IMR-90 (cell line): Measurements from ENCODE around the gene ZNF236. TPM values are rescaled to one million over a fixed set of nuclear protein-coding genes. Genes with fewer than 3 reads are reported as not detected.

Experiments
- ATAC-seq: fragments of 200-7000 bp; cut with Tn5 transposase; 2 replicates; pipeline ENCODE4 v1.9.1; 2020; ENCODE audit warnings: low read depth, mild to moderate bottlenecking, moderate library complexity
- BruUV-seq: library from RNA; stranded (reverse); fragments of 400-500 nt; replicated peaks from 2 replicates; lab custom pipeline; 2021; lab: Mats Ljungman, UMichigan
- CTCF ChIA-PET: fragments of 300-600 bp; formaldehyde crosslinking; extraction: SDS; loops from one replicate; lab custom pipeline; 2021; ENCODE audit warnings: antibody characterized with exemption; lab: Yijun Ruan, JAX
- POLR2A ChIA-PET: fragments of 300-600 bp; sonication (Branson Sonifier 250); formaldehyde crosslinking; loops from one replicate; lab custom pipeline; 2022; ENCODE audit warnings: antibody characterized with exemption; ENCODE audit not compliant: unreplicated experiment; lab: Charles Lee
- DNase-seq: peaks from one replicate; pipeline ENCODE4 v3.0.0; 2013
- H2AFZ ChIP-seq: replicated peaks from 2 replicates; pipeline ENCODE3; 2013; ENCODE audit warnings: low read length, mild to moderate bottlenecking; ENCODE audit not compliant: poor library complexity
- H2AK5ac ChIP-seq: 2 replicates; pipeline ENCODE4 v1.6.1; 2013; ENCODE audit warnings: low read depth, low read length, inconsistent platforms
- H2AK9ac ChIP-seq: replicated peaks from 2 replicates; pipeline ENCODE3; 2013; ENCODE audit warnings: mild to moderate bottlenecking, low read depth, low read length, moderate library complexity; ENCODE audit not compliant: poor library complexity
- H2BK120ac ChIP-seq: 2 replicates; pipeline ENCODE4 v1.6.1; 2013; ENCODE audit warnings: low read depth, low read length, inconsistent platforms
- H2BK15ac ChIP-seq: 3 replicates; pipeline ENCODE4 v1.6.1; 2013; ENCODE audit warnings: low read depth, low read length, inconsistent platforms
- H2BK20ac ChIP-seq: 2 replicates; pipeline ENCODE4 v1.6.1; 2013; ENCODE audit warnings: low read depth, mild to moderate bottlenecking, inconsistent platforms, low read length, moderate library complexity
- H2BK5ac ChIP-seq: 2 replicates; pipeline ENCODE4 v1.6.1; 2013; ENCODE audit warnings: mild to moderate bottlenecking, low read depth, low read length, inconsistent platforms; ENCODE audit not compliant: poor library complexity, severe bottlenecking
- H3K14ac ChIP-seq: replicated peaks from 2 replicates; pipeline ENCODE4 v1.6.1; 2013; ENCODE audit warnings: low read depth, low read length, inconsistent platforms
- H3K18ac ChIP-seq: 2 replicates; pipeline ENCODE4 v1.6.1; 2013; ENCODE audit warnings: low read depth, low read length, control low read depth
- H3K23ac ChIP-seq: 2 replicates; pipeline ENCODE4 v1.6.1; 2013; ENCODE audit warnings: low read depth, low read length, inconsistent platforms
- H3K27ac ChIP-seq: 2 replicates; pipeline ENCODE4 v1.5.1; 2013; ENCODE audit warnings: mild to moderate bottlenecking, control low read depth, low read length; ENCODE audit not compliant: insufficient read depth
- H3K27me3 ChIP-seq: 2 replicates; pipeline ENCODE4 v1.6.1; 2013; ENCODE audit warnings: low read length; ENCODE audit not compliant: control insufficient read depth, insufficient read depth
- H3K36me3 ChIP-seq: 2 replicates; pipeline ENCODE4 v1.6.1; 2013; ENCODE audit warnings: low read length, mixed read lengths; ENCODE audit not compliant: control insufficient read depth, insufficient read depth
- H3K4ac ChIP-seq: 2 replicates; pipeline ENCODE4 v1.6.1; 2013; ENCODE audit warnings: low read depth, low read length, inconsistent platforms
- H3K4me1 ChIP-seq: 2 replicates; pipeline ENCODE4 v1.6.1; 2013; ENCODE audit warnings: low read length, mixed read lengths; ENCODE audit not compliant: control insufficient read depth, insufficient read depth
- H3K4me2 ChIP-seq: 2 replicates; pipeline ENCODE4 v1.6.1; 2013; ENCODE audit warnings: low read depth, mild to moderate bottlenecking, control low read depth, low read length, moderate library complexity
- H3K4me3 ChIP-seq: 2 replicates; pipeline ENCODE4 v1.5.1; 2013; ENCODE audit warnings: low read depth, mild to moderate bottlenecking, control low read depth, low read length, moderate library complexity; ENCODE audit not compliant: insufficient read depth
- H3K56ac ChIP-seq: 2 replicates; pipeline ENCODE4 v1.6.1; 2013; ENCODE audit warnings: low read length, inconsistent platforms; ENCODE audit not compliant: insufficient read depth; ENCODE audit errors: extremely low read depth
- H3K79me1 ChIP-seq, 2 experiments: 2 replicates each; pipeline ENCODE4 v1.6.1; 2013; ENCODE audit warnings: low read length in 2 of 2, inconsistent platforms in 1 of 2, low read depth in 1 of 2
- H3K9ac ChIP-seq: 2 replicates; pipeline ENCODE4 v1.6.1; 2013; ENCODE audit warnings: low read depth, low read length, control low read depth
- H3K9me1 ChIP-seq: 2 replicates; pipeline ENCODE4 v1.6.1; 2013; ENCODE audit warnings: low read length, inconsistent platforms; ENCODE audit not compliant: insufficient read depth
- H3K9me3 ChIP-seq: 2 replicates; pipeline ENCODE4 v1.6.1; 2013; ENCODE audit warnings: low read length; ENCODE audit not compliant: control insufficient read depth, insufficient read depth
- H4K20me1 ChIP-seq: 2 replicates; pipeline ENCODE4 v1.6.1; 2013; ENCODE audit warnings: low read length, inconsistent platforms; ENCODE audit not compliant: insufficient read depth
- H4K5ac ChIP-seq: 2 replicates; pipeline ENCODE4 v1.6.1; 2013; ENCODE audit warnings: mild to moderate bottlenecking, low read depth, low read length, control low read depth
- H4K8ac ChIP-seq, 2 experiments: 2 replicates each; pipeline ENCODE4 v1.6.1; 2013; ENCODE audit warnings: low read depth in 2 of 2, low read length in 2 of 2, control low read depth in 1 of 2, inconsistent platforms in 1 of 2
- H4K91ac ChIP-seq: 2 replicates; pipeline ENCODE4 v1.6.1; 2013; ENCODE audit warnings: low read depth, low read length, inconsistent platforms; ENCODE audit not compliant: insufficient read depth
- BHLHE40 ChIP-seq: fragments of 150-350 bp; IDR thresholded peaks from 2 replicates; pipeline ENCODE4 v1.6.1; 2016; ENCODE audit warnings: mild to moderate bottlenecking, low read depth, low read length
- CTCF ChIP-seq: conservative IDR thresholded peaks from 2 replicates; pipeline ENCODE4 v1.5.1; 2012; ENCODE audit warnings: mild to moderate bottlenecking, low read depth, low read length, improper control_type of control experiment
- ELK1 ChIP-seq: fragments of 150-350 bp; IDR thresholded peaks from 2 replicates; pipeline ENCODE4 v1.6.1; 2016; ENCODE audit warnings: low read depth, mild to moderate bottlenecking, low read length, moderate library complexity, borderline replicate concordance
- FOS ChIP-seq: fragments of 150-350 bp; IDR thresholded peaks from 2 replicates; pipeline ENCODE4 v1.6.1; 2016; ENCODE audit warnings: low read depth, low read length
- MAFK ChIP-seq: IDR thresholded peaks from 2 replicates; pipeline ENCODE4 v1.6.1; 2012; ENCODE audit warnings: low read depth, low read length, improper control_type of control experiment
- MAZ ChIP-seq: IDR thresholded peaks from 2 replicates; pipeline ENCODE4 v1.6.1; 2012; ENCODE audit warnings: low read depth, mild to moderate bottlenecking, low read length, improper control_type of control experiment, moderate library complexity, borderline replicate concordance
- MXI1 ChIP-seq: IDR thresholded peaks from 2 replicates; pipeline ENCODE4 v1.6.1; 2012; ENCODE audit warnings: low read depth, mild to moderate bottlenecking, low read length, moderate library complexity, borderline replicate concordance
- POLR2A ChIP-seq: IDR thresholded peaks from 2 replicates; pipeline ENCODE4 v1.6.1; 2012; ENCODE audit warnings: mild to moderate bottlenecking, low read depth, low read length
- RAD21 ChIP-seq: IDR thresholded peaks from 2 replicates; pipeline ENCODE4 v1.6.1; 2012; ENCODE audit warnings: low read length, improper control_type of control experiment
- RCOR1 ChIP-seq: IDR thresholded peaks from 2 replicates; pipeline ENCODE4 v1.6.1; 2012; ENCODE audit warnings: mild to moderate bottlenecking, low read length, improper control_type of control experiment; ENCODE audit not compliant: insufficient replicate concordance
- RFX5 ChIP-seq: IDR thresholded peaks from 2 replicates; pipeline ENCODE4 v1.8.0; 2012; ENCODE audit warnings: low read depth, mild to moderate bottlenecking, low read length, moderate library complexity
- SMC3 ChIP-seq: fragments of 150-350 bp; IDR thresholded peaks from 2 replicates; pipeline ENCODE4 v1.6.1; 2016; ENCODE audit warnings: low read depth, mild to moderate bottlenecking, antibody characterized with exemption, low read length, moderate library complexity
- USF2 ChIP-seq: fragments of 150-350 bp; IDR thresholded peaks from 2 replicates; pipeline ENCODE4 v1.6.1; 2017; ENCODE audit warnings: mild to moderate bottlenecking, antibody characterized with exemption, low read length, low read depth
- WGBS, 2 experiments: methylation state at CpG; one replicate each; pipeline versions ENCODE4 v1.1.5 to v1.1.7; 2013; ENCODE audit warnings: missing lambda C conversion rate in 2 of 2; ENCODE audit not compliant: insufficient read length in 1 of 2; ENCODE audit errors: extremely low coverage in 2 of 2; 5-methylcytosine and 5-hydroxymethylcytosine counted together
- dilution Hi-C: fragments of 300-500 bp; cut with HindIII; formaldehyde crosslinking; loops from one replicate; pipeline ENCODE4 v1.14.3; 2018; ENCODE audit warnings: low sequenced_read_pairs; ENCODE audit not compliant: unreplicated experiment
- in situ Hi-C: fragments of 300-500 bp; cut with MboI; formaldehyde crosslinking; loops from 3 replicates; pipeline ENCODE4 v1.14.3; 2019; ENCODE audit warnings: low sequenced_read_pairs, inconsistent platforms, mixed read lengths
- intact Hi-C: fragments of 100-400 bp; cut with micrococcal nuclease; formaldehyde crosslinking; loops from 2 replicates; pipeline ENCODE4 v1.10.0; 2022
- polyA plus RNA-seq, 3 experiments: library from polyadenylated mRNA; depleted of rRNA; stranded (reverse); fragments of >200 nt; gene quantifications; 2 replicates each; pipeline ENCODE4 v1.2.3, GENCODE V29; 2012; ENCODE audit warnings: low replicate concordance in 1 of 3
- total RNA-seq: library from RNA; depleted of rRNA; stranded (reverse); fragments of >200 nt; gene quantifications from 2 replicates; pipeline ENCODE4 v1.2.3, GENCODE V29; 2012

ZNF236 gene
- total and polyA plus RNA-seq, 2 of the 4 experiments (the other 2 are of a cell fraction) = 3.6 to 9.7 TPM

GRCh38 chr18:76837071-76837470 lies 14.7 kb downstream of the ZNF236 start:
- Histone ChIP-seq H3K9ac (no peak overlapping the region), H4K5ac (no peak overlapping the region), H3K23ac (no peak overlapping the region), H3K56ac (no peak overlapping the region), H2BK120ac (no peak overlapping the region), H4K20me1 (peaks cover 4% of the 10 kb centered on the region; the same call in 1 of the 2 replicates), H3K9me1 (peaks cover 3% of the 10 kb centered on the region; the same call in 1 of the 2 replicates), H3K27ac (no peak overlapping the region), H3K4ac (no peak overlapping the region), H3K4me2 (no peak overlapping the region), H3K14ac (no peak overlapping the region), H2BK15ac (no peak overlapping the region), H4K8ac (no peak overlapping the region), H2AK9ac (no peak overlapping the region), H2BK20ac (no peak overlapping the region), H3K4me3 (no peak overlapping the region), H3K79me1 (peaks cover 7 to 35% of the 10 kb centered on the region in 2 experiments), H3K9me3 (no peaks in the 10 kb centered on the region), H2BK5ac (no peak overlapping the region), H3K27me3 (no peaks in the 10 kb centered on the region), H2AFZ (no peak overlapping the region), H3K18ac (no peak overlapping the region), H2AK5ac (no peak overlapping the region), H4K91ac (no peak overlapping the region), H3K36me3 (no peaks in the 10 kb centered on the region), H3K4me1 (peaks cover 10% of the 10 kb centered on the region)
- no peak for DNase-seq
- ChIA-PET POLR2A (no interaction called here), CTCF (no interaction called here)
- in situ Hi-C loops = no loop called here
- no CpG with 5 or more reads among the region's 6 CpGs for WGBS, 2 experiments
- TF ChIP-seq MAFK (no peak), BHLHE40 (no peak), ELK1 (no peak), CTCF (no peak), USF2 (no peak), RCOR1 (no peak), MAZ (no peak), FOS (no peak), RAD21 (no peak), MXI1 (no peak), SMC3 (no peak), POLR2A (no peak), RFX5 (no peak)
- intact Hi-C loops = loop anchor here (10.0 kb wide), 1 partner anchor 268 kb away; no protein-coding TSS in a partner anchor
- ATAC-seq = no peak
- BruUV-seq = no TSS peak
- dilution Hi-C loops = no loop called here
